Stimulated activated CD8-positive, alpha-beta memory T cell treated with anti-CD3 and anti-CD28 coated beads, Interleukin-7, amount 100 ng/mL, for 1 hour (primary cell): ENCODE data around the gene TRIM69.
A peak's percentile ranks its signal among the peaks of the same experiment; 100 is the strongest.
"Not testable (repeated sequence)": the region's sequence is repeated elsewhere in the genome, so short reads cannot be mapped to it uniquely, and the experiment has no call there.

Experiments used
- DNase-seq, 2 donors: peaks; one replicate each; pipeline ENCODE4 v3.0.0-alpha.2; 2020; ENCODE audit warnings: low read depth in 2 of 2

Gene TRIM69

GRCh38 chr15:44736181-44736765 is at the start of gene TRIM69:
Gene TRIM69 (plus strand): TSS chr15:44736528. CDS start chr15:44736705, 177 bp downstream.
- no peak for DNase-seq

- not testable (repeated sequence) for DNase-seq
Measured at GRCh38 chr15:44689318-44689717, 47.0 kb upstream of the TRIM69 start.

GRCh38 chr15:44690245-44690644 is 46.1 kb upstream of the TRIM69 start:
- not testable (repeated sequence) for DNase-seq

- DNase-seq, result no peak
Measured at GRCh38 chr15:44692659-44693058, 43.7 kb upstream of the TRIM69 start.

- no peak for DNase-seq
Measured at GRCh38 chr15:44694416-44694815, 41.9 kb upstream of the TRIM69 start.

GRCh38 chr15:44695294-44695693 is 41.0 kb upstream of the TRIM69 start:
- DNase-seq, result no peak

- no peak for DNase-seq
Measured at GRCh38 chr15:44697014-44697413, 39.3 kb upstream of the TRIM69 start.

GRCh38 chr15:44698641-44699040 is 37.7 kb upstream of the TRIM69 start:
- DNase-seq, result no peak

- DNase-seq, result not testable (repeated sequence)
Measured at GRCh38 chr15:44700676-44701075, 35.7 kb upstream of the TRIM69 start.

GRCh38 chr15:44705986-44706385 is 30.3 kb upstream of the TRIM69 start:
- DNase-seq, result no peak

GRCh38 chr15:44706401-44706800 is 29.9 kb upstream of the TRIM69 start:
- no peak for DNase-seq

GRCh38 chr15:44706946-44707636 is 29.2 kb upstream of the TRIM69 start:
- no peak for DNase-seq

GRCh38 chr15:44710236-44711095 is 25.9 kb upstream of the TRIM69 start:
- DNase-seq, result no peak

- peak; percentile 94 for DNase-seq
Measured at GRCh38 chr15:44711096-44711742, 25.1 kb upstream of the TRIM69 start, which contains the start of the genes B2M and PATL2. Gene B2M (plus strand): TSS chr15:44711517. CDS start chr15:44711547, 30 bp downstream. Gene PATL2 (minus strand): TSS chr15:44711323. CDS start chr15:44676490, 34,833 bp downstream.

GRCh38 chr15:44711743-44712345 is 24.5 kb upstream of the TRIM69 start:
- peak; percentile 41 to 49 for DNase-seq

GRCh38 chr15:44712346-44713005 is 23.9 kb upstream of the TRIM69 start:
- peak in 1 of 2 donors; percentile 36 for DNase-seq

GRCh38 chr15:44713006-44713966 is 23.0 kb upstream of the TRIM69 start:
- no peak for DNase-seq

- DNase-seq, result no peak
Measured at GRCh38 chr15:44715142-44715796, 21.1 kb upstream of the TRIM69 start.

GRCh38 chr15:44715797-44716334 is 20.5 kb upstream of the TRIM69 start:
- DNase-seq, result no peak
